CD4-positive, alpha-beta T cell treated with Interleukin-17A for 4 hours (primary cell): ENCODE measurements around the gene SSBP2.

Experiments used
- DNase-seq: peaks from one replicate; pipeline ENCODE4 v3.0.0-alpha.2; 2020; ENCODE audit warnings: mixed read lengths

The SSBP2 gene

DNA sequence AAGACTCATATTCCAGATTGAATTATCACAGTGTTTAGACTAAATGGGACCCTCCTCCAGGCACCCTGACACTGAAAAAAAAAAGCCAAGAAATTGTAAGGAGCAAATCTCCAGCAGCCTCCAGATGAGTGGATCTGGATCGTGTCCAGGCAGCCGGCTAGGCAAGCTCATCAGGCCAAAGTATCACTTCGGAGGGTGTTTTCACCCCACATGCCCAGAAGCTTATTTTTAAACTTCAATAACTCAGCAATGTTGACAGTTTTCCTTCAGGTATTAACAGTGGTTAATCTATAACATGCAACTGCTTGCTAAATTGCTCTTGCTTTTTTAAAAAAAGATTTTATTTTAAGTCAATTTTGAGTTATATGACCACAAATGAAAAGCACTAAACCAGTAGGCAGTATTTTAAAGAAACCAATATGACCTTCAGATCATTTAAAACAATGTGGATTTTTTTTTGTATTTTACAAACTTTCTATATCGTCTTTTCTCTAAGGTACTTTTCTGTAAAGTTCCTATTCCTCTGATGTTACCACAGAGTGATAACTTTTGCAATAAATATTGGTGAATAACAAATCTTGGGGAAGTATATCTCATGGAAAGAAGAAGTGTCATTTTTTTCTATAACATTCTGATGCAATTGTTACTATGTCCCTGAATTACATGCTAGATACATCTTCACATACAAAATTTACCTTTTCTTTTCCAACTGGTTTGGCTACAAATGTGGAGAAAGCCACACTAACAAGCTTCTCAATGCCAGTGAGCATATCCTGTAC lies 387.6 kb downstream of the SSBP2 start:
- no peak for DNase-seq
